Ascending aorta (tissue), 2 donors: ENCODE measurements around the gene PEF1. TPM values are rescaled to one million over a fixed set of nuclear protein-coding genes. Genes with fewer than 3 reads are reported as not detected.

Experiments
- DNase-seq, 2 donors: peaks; one replicate each; pipeline ENCODE4 v3.0.0-alpha.2; 2019; ENCODE audit warnings: low spot score in 2 of 2
- H3K27ac ChIP-seq, 2 donors: fragments of 200-600 bp; sonication (generic); one replicate each; pipeline ENCODE4 v1.5.1; 2016 to 2017; ENCODE audit warnings: mild to moderate bottlenecking in 1 of 2
- H3K27me3 ChIP-seq: fragments of 200-600 bp; sonication (generic); one replicate; pipeline ENCODE4 v1.5.1; 2017
- H3K36me3 ChIP-seq, 2 donors: fragments of 200-600 bp; sonication (generic); one replicate each; pipeline ENCODE4 v1.5.1; 2016
- H3K4me1 ChIP-seq, 2 donors: fragments of 200-600 bp; sonication (generic); one replicate each; pipeline ENCODE4 v1.5.1; 2016 to 2017; ENCODE audit warnings: mild to moderate bottlenecking in 1 of 2
- H3K4me3 ChIP-seq, 2 donors: fragments of 200-600 bp; sonication (generic); one replicate each; pipeline ENCODE4 v1.5.1; 2016 to 2017; ENCODE audit warnings: mild to moderate bottlenecking in 1 of 2
- H3K9me3 ChIP-seq, 2 donors: fragments of 200-600 bp; sonication (generic); one replicate each; pipeline ENCODE4 v1.5.1; 2016
- intact Hi-C: fragments of 100-400 bp; cut with DNase I; formaldehyde crosslinking; loops from one replicate; pipeline ENCODE4 v1.15.1; 2023
- total RNA-seq: library from RNA; depleted of rRNA; stranded (reverse); fragments of >200 nt; gene quantifications from one replicate; pipeline ENCODE4 v1.1.0, GENCODE V29; 2016
- TF ChIP-seq, protein P1 (sequence below), 3 experiments: fragments of 200-600 bp in 2 of 3; fragments of 450-650 bp in 1 of 3; sonication (generic) in 2 of 3; IDR thresholded peaks; one replicate each; pipeline ENCODE4 v1.5.1; 2016 to 2019; ENCODE audit warnings: antibody characterized with exemption in 3 of 3, mild to moderate bottlenecking in 1 of 3, moderate library complexity in 1 of 3

PEF1 gene
- total RNA-seq, 1 donor from 2014 or later, result 340 TPM

DNA sequence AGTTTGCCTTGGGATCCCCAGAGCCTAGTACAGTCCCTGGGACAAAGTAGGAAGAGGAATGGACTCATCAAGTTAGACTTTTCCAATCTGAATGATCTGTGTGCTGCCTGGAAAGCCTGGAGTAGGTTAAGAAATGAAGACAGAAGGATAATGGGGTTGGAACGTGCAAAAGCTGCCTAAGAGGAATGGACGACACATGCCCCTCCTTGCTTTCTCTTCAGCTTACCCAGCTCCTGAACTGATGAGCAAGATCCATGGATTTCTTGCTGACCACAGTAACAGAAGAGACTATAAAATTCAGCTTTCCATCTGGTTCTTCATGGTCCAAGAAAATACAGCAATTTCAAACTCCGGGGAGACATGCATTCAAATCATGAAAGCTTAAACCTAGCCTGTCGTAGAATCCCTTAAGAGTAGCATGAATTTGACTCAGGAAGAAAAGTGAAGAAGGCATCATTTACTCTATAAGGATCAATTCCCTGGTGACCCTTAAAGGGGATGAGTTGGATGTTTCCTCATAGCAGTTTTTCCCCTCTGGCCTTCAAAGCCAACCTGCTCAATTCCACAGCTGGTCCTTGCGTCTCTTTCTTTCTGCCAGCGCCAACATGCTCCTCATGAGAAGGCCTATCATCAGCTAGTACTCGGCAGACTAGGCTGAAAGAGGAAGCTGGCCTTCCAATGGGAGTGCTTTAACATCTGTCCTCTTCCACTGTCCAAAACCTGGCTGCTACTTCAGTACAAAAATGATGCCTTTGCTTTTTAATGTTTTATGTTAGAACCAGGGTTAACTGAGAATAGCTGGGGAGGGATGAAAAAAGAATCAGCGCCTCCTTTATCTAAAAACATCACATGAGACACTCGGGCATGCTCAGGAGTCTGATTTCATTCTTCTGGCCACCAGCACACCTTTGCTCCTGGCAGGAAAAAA, 5.7 kb upstream of the PEF1 start:
- no peak for DNase-seq

DNA sequence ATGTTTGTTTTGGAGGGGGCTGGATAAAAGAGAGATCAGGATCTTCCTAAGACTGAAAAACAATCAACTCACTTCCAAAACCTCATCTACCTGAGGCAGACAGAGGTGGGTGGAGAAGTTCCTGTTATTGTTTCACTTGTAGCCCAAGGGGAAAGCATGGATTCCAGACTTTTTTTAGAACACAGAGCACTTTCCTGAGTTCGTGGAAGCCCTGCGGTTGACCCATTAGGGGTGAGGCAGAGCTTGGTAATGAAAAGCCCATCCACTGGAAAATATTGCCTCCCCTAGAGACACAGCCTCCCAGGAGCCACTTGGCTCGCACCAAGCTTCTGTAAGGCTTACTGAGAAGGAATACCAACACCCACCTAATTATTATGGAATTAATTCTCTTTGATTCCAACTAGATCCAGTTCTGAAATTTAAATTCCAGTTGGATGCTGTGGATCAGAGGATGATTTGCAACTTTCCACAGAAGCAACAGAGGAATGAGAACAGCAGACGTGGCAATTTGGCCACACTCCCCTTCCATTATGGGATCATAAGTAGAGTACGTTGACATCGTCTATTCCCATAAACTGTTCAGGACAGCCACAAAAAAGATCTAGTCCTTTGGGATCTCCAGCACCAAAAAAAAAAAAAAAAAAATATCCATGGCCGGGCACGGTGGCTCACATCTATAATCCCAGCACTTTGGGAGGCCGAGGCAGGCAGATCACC, 4.1 kb upstream of the PEF1 start:
- intact Hi-C loops, result loop anchor here (5.0 kb wide), 1 partner anchor 289 kb away; the partner anchor contains the start of gene PTP4A2
- Histone ChIP-seq H3K27ac (peak overlapping the region; percentile 77 to 97), H3K36me3 (peaks cover 4 to 11% of the 10 kb centered on the region in 2 donors), H3K27me3 (no peaks in the 10 kb centered on the region), H3K9me3 (no peaks in the 10 kb centered on the region), H3K4me1 (peaks cover 4 to 38% of the 10 kb centered on the region in 2 donors), H3K4me3 (no peak overlapping the region)
- DNase-seq, result no peak
- TF ChIP-seq, protein P1, sequence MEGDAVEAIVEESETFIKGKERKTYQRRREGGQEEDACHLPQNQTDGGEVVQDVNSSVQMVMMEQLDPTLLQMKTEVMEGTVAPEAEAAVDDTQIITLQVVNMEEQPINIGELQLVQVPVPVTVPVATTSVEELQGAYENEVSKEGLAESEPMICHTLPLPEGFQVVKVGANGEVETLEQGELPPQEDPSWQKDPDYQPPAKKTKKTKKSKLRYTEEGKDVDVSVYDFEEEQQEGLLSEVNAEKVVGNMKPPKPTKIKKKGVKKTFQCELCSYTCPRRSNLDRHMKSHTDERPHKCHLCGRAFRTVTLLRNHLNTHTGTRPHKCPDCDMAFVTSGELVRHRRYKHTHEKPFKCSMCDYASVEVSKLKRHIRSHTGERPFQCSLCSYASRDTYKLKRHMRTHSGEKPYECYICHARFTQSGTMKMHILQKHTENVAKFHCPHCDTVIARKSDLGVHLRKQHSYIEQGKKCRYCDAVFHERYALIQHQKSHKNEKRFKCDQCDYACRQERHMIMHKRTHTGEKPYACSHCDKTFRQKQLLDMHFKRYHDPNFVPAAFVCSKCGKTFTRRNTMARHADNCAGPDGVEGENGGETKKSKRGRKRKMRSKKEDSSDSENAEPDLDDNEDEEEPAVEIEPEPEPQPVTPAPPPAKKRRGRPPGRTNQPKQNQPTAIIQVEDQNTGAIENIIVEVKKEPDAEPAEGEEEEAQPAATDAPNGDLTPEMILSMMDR (IDR thresholded peaks at IDR 0.05), result no peak

More for the DNA sequence above, 5.7 kb upstream of the PEF1 start:
- Histone ChIP-seq H3K27ac (peak overlapping the region; percentile 63), H3K4me3 (no peak overlapping the region), H3K4me1 (peaks cover 0 to 36% of the 10 kb centered on the region in 2 donors), H3K36me3 (peaks cover 10 to 22% of the 10 kb centered on the region in 2 donors), H3K9me3 (no peaks in the 10 kb centered on the region), H3K27me3 (no peaks in the 10 kb centered on the region)
- intact Hi-C loops, result no loop called here
- TF ChIP-seq, protein P1 (IDR thresholded peaks at IDR 0.05), result no peak

DNA sequence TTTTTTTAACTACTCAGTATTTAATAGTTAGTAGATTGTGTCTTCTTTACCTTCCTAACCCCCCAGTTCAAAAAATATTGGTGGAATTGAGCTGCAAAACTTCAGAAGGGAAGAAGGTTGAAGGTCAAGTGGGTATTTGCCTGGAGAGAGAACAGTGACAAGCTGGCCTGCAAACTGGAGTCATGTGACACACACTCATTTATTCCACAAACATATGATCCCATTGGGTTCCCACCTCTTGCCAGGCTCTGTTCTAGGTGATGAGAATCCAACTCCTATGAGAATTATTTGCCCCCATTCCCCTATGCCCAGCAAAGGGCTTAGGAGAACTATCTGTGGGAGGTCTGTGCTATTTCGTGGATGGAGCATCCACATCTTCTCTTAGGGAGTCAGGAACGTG, 3.5 kb upstream of the PEF1 start:
- peaks cover 10 to 44% of the 10 kb centered on the region in 2 donors for H3K4me1 ChIP-seq
- DNase-seq, result peak in 1 of 2 donors; percentile 64
- intact Hi-C loops, result loop anchor here (5.0 kb wide), 1 partner anchor 289 kb away; the partner anchor contains the start of gene PTP4A2

DNA sequence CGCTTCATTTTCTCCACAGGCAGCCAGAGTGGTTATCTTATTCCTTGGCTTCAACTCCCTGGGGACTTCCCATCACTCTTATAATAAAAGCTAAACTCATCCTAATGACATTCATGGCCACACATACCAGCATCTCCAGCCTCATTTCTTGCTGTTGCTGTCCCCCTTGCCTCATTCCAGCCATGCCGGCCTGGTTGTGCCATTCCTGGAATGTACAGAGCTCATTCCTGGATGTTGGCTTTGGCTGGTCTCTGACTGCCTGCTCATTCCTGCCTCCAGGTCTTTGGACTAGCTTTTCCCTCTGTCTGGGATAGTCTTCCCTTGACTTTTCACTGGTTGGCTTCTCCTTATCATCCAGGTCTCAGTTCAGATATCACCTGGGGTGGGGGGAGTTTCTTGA, 2.4 kb upstream of the PEF1 start:
- peak overlapping the region; percentile 77 to 97 for H3K27ac ChIP-seq
- TF ChIP-seq, protein P1 (IDR thresholded peaks at IDR 0.05), result peak in 2 of 3 experiments; percentile 9 to 10
- intact Hi-C loops, result loop anchor here (2.0 to 5.0 kb wide), 2 partner anchors 58 to 290 kb away; partner anchors contain the start of genes COL16A1 and PTP4A2

More for the DNA sequence above, 3.5 kb upstream of the PEF1 start:
- TF ChIP-seq, protein P1 (IDR thresholded peaks at IDR 0.05), result no peak
- H3K36me3 ChIP-seq, result peaks cover 0 to 5% of the 10 kb centered on the region in 2 donors
- no peaks in the 10 kb centered on the region for H3K27me3 ChIP-seq
- peak overlapping the region; percentile 77 to 97 for H3K27ac ChIP-seq
- no peaks in the 10 kb centered on the region for H3K9me3 ChIP-seq
- H3K4me3 ChIP-seq, result no peak overlapping the region

DNA sequence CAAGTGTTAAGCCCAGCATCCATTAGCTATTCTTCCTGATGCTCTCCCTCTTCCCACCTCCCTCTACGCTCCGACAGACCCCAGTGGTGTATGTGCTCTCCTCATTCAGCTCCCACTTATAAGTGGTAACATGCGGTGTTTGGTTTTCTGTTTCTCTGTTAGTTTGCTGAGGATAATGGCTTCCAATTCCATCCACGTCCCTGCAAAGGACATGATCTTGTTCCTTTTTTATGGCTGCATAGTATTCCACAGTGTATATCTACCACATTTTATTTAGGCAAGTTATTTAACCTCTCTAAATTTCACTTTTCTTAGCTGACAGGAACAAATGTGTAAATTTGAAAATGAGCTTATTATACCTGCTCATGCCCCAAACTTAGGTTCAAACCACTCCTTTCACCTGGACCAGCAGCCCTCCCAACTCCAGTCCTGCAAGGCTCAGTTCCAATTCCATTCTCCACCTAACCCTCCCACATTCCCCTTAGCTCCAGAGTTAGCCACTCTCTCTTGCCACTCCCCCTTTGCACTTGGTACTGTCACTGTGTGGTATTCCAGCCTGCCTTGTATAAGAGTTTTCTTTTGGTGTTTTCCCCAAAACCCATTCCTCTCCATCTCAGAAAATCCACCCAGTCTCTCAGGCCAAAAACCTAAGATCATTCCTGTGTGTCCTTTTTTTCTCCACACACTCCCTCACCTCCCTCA, 1.7 kb upstream of the PEF1 start:
- no peaks in the 10 kb centered on the region for H3K9me3 ChIP-seq
- H3K27me3 ChIP-seq, result no peaks in the 10 kb centered on the region
- no peak for DNase-seq
- intact Hi-C loops, result loop anchor here (2.0 to 5.0 kb wide), 2 partner anchors 58 to 291 kb away; partner anchors contain the start of genes COL16A1 and PTP4A2
- H3K36me3 ChIP-seq, result no peaks in the 10 kb centered on the region
- H3K4me3 ChIP-seq, result no peak overlapping the region
- peaks cover 10 to 57% of the 10 kb centered on the region in 2 donors for H3K4me1 ChIP-seq
- TF ChIP-seq, protein P1 (IDR thresholded peaks at IDR 0.05), result no peak
- H3K27ac ChIP-seq, result peak overlapping the region; percentile 77 to 97

More for the DNA sequence above, 2.4 kb upstream of the PEF1 start:
- Histone ChIP-seq H3K4me1 (peaks cover 10 to 55% of the 10 kb centered on the region in 2 donors), H3K27me3 (no peaks in the 10 kb centered on the region), H3K4me3 (no peak overlapping the region), H3K36me3 (no peaks in the 10 kb centered on the region), H3K9me3 (no peaks in the 10 kb centered on the region)
- peak in 1 of 2 donors; percentile 87 for DNase-seq
